K562 (cell line): Measurements from ENCODE around the gene AUNIP. TPM values are rescaled to one million over a fixed set of nuclear protein-coding genes. Genes with fewer than 3 reads are reported as not detected.

Source experiments
- DDX20 ChIP-seq: fragments of 450-650 bp; IDR thresholded peaks from 2 replicates; pipeline ENCODE4 v1.6.1; 2016; ENCODE audit warnings: missing genetic modification characterization, low read depth, mild to moderate bottlenecking, missing compliant biosample characterization, moderate library complexity
- HDAC8 ChIP-seq: fragments of 450-650 bp; IDR thresholded peaks from 2 replicates; pipeline ENCODE4 v1.6.1; 2016; ENCODE audit warnings: mild to moderate bottlenecking, missing genetic modification characterization, moderate library complexity, missing compliant biosample characterization
- HNRNPH1 ChIP-seq: fragments of 200-400 bp; formaldehyde crosslinking; optimal IDR thresholded peaks from 2 replicates; pipeline ENCODE3; 2017; ENCODE audit warnings: low read depth, mild to moderate bottlenecking, low read length, moderate library complexity
- TEAD4 ChIP-seq, 2 experiments: sonication (generic) in 1 of 2; formaldehyde crosslinking in 1 of 2; IDR thresholded peaks; 2 replicates each; pipeline versions ENCODE4 v1.6.1 to v1.8.0; 2012 to 2022; ENCODE audit warnings: borderline replicate concordance in 1 of 2, inconsistent platforms in 1 of 2, low read length in 1 of 2, mild to moderate bottlenecking in 1 of 2, missing genetic modification reagents in 1 of 2
- ZNF174 ChIP-seq: fragments of 250-450 bp; sonication (Bioruptor Pico); IDR thresholded peaks from 2 replicates; pipeline ENCODE4 v1.4.0; 2020; ENCODE audit warnings: mild to moderate bottlenecking
- ZNF436 ChIP-seq: fragments of 250-450, 450-650 bp; sonication (Bioruptor Pico); formaldehyde crosslinking; IDR thresholded peaks from 2 replicates; pipeline ENCODE4 v1.7.0; 2020; ENCODE audit warnings: mild to moderate bottlenecking
- polyA plus RNA-seq, 8 experiments: library from polyadenylated mRNA; depleted of rRNA in 4 of 8; stranded (reverse) in 5 of 8; unstranded in 3 of 8; fragments of >200 nt; fragmentation: Nextera tagmentation in 2 of 8; fragmentation: Illumina TruSeq in 1 of 8; extraction: Ambion mirVana in 2 of 8; extraction: Trizol in 1 of 8; gene quantifications; 2 replicates each; pipeline versions ENCODE4 v1.2.1 to v1.2.3, GENCODE V29; 2011 to 2014; ENCODE audit warnings: inconsistent platforms in 1 of 8, missing spikeins in 1 of 8
- total RNA-seq, 7 experiments: library from RNA; depleted of rRNA in 6 of 7; stranded (reverse); fragments of >200 nt in 6 of 7; fragmentation: Illumina TruSeq in 2 of 7; extraction: Trizol in 2 of 7; gene quantifications; 2 replicates each; pipeline versions ENCODE4 v1.2.1 to v1.2.3, GENCODE V29; 2011 to 2021; ENCODE audit warnings: low replicate concordance in 1 of 7
- TF ChIP-seq, protein P1 (sequence below): fragments of 150-350 bp; conservative IDR thresholded peaks from 2 replicates; pipeline ENCODE4 v1.6.1; 2014; ENCODE audit warnings: low read length
- TF ChIP-seq, protein P2 (sequence below): sonication (generic); formaldehyde crosslinking; IDR thresholded peaks from 2 replicates; pipeline ENCODE4 v1.8.0; 2022; ENCODE audit warnings: mild to moderate bottlenecking, low read depth, missing genetic modification reagents

The AUNIP gene
- total and polyA plus RNA-seq, 9 of the 15 experiments (the other 6 are each of a cell fraction or from before 2014, with no cell fraction given) = 12.1 to 53.8 (median 47.1) TPM

DNA sequence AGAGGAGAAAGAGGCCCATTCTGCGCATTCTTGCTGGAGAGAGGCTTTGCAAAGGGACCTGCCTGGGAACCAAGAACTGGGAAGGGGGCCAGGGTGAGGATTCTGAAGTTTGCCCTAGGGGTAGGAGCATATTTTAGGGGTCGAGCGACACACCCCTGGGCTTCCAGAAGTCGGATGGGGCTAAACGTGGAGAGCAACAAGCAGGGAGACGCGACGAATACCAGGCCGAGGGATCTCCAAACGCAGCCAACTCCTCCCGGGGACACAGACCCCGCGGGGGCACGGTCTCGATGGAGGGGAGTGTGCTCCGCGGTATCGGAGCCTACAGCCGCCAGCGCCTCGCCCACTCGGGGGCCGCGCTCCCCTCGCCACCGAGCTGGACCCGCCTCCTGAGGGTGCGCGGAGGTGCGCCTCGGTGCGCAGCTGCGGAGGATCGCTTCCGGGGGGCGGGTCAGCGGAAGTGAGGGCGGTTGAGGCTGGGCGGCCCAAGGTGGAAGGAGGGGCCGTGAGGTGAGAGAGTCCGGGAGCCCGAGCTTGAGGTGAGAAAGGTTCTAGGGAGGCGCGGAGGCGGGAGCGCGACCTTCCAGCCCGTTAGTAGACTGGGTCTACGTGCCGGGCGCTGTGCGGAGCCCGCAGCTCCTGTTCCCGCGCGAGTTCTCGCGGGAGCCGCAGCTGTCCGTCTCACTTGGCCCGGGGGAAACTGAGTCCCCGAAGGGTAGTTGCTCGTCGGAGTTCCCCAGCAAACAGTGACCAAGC is 39.6 kb downstream of the AUNIP start, which contains the start of gene MTFR1L (continued):
- TF ChIP-seq, protein P1, sequence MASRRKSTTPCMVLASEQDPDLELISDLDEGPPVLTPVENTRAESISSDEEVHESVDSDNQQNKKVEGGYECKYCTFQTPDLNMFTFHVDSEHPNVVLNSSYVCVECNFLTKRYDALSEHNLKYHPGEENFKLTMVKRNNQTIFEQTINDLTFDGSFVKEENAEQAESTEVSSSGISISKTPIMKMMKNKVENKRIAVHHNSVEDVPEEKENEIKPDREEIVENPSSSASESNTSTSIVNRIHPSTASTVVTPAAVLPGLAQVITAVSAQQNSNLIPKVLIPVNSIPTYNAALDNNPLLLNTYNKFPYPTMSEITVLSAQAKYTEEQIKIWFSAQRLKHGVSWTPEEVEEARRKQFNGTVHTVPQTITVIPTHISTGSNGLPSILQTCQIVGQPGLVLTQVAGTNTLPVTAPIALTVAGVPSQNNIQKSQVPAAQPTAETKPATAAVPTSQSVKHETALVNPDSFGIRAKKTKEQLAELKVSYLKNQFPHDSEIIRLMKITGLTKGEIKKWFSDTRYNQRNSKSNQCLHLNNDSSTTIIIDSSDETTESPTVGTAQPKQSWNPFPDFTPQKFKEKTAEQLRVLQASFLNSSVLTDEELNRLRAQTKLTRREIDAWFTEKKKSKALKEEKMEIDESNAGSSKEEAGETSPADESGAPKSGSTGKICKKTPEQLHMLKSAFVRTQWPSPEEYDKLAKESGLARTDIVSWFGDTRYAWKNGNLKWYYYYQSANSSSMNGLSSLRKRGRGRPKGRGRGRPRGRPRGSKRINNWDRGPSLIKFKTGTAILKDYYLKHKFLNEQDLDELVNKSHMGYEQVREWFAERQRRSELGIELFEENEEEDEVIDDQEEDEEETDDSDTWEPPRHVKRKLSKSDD = no peak
- TF ChIP-seq HNRNPH1 (no peak), ZNF436 (CRISPR knock-in tag) (no peak), TEAD4 (IDR thresholded peaks at IDR 0.05; ENCODE audit: low read length) (no peak), TEAD4 (CRISPR knock-in tag; IDR thresholded peaks at IDR 0.05; ENCODE audit: borderline replicate concordance) (peak; percentile 66; the same call in 1 of the 2 replicates), ZNF174 (CRISPR knock-in tag) (no peak), HDAC8 (tag) (no peak), DDX20 (tag) (no peak)
- TF ChIP-seq, protein P2, sequence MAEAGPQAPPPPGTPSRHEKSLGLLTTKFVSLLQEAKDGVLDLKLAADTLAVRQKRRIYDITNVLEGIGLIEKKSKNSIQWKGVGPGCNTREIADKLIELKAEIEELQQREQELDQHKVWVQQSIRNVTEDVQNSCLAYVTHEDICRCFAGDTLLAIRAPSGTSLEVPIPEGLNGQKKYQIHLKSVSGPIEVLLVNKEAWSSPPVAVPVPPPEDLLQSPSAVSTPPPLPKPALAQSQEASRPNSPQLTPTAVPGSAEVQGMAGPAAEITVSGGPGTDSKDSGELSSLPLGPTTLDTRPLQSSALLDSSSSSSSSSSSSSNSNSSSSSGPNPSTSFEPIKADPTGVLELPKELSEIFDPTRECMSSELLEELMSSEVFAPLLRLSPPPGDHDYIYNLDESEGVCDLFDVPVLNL = peak; percentile 6; the same call in 1 of the 2 replicates
- TF ChIP-seq, all 486 proteins: peak for 141
